Measurements from ENCODE around the gene KCNA10. TPM values are rescaled to one million over a fixed set of nuclear protein-coding genes. Genes with fewer than 3 reads are reported as not detected.

Gene KCNA10
- total and polyA plus RNA-seq, 10 of the 15 experiments (the other 5 are each of a cell fraction or from before 2014, with no cell fraction given) = not detected

- H3K4me1 ChIP-seq (ENCODE audit: control insufficient read depth, insufficient read depth, low read length) = no peaks in the 10 kb centered on the region
- BruUV-seq (replicated peaks) = no TSS peak
- ChIA-PET POLR2A (no interaction called here), SMC1A (ENCODE audit: uncharacterized antibody, unreplicated experiment) (interaction anchor here (1.0 to 2.0 kb wide), 4 partner anchors 29 to 258 kb away, joined by 3 to 8 read pairs (median 5); no protein-coding TSS in a partner anchor), RAD21 (ENCODE audit: unreplicated experiment) (interaction anchor here (0.7 to 2.2 kb wide), 5 partner anchors 89 to 260 kb away, joined by 3 to 7 read pairs (median 5); no protein-coding TSS in a partner anchor), CTCF (interaction anchor here (0.9 to 6.0 kb wide), 11 partner anchors 9 to 262 kb away, joined by 3 to 46 read pairs (median 4); no protein-coding TSS in a partner anchor)
- H4K20me1 ChIP-seq (ENCODE audit: control insufficient read depth, insufficient read depth) = no peaks in the 10 kb centered on the region
- H3K9me3 ChIP-seq (replicated peaks; ENCODE audit: control insufficient read depth, insufficient read depth, low read length) = no peaks in the 10 kb centered on the region
- peak overlapping the region; percentile 10; the same call in 1 of the 2 replicates for H3K4me2 ChIP-seq (ENCODE audit: control insufficient read depth, insufficient read depth)
- H2AFZ ChIP-seq (ENCODE audit: control insufficient read depth, low read depth, low read length) = peak overlapping the region; percentile 46
- ATAC-seq = peak; percentile 89
- DNase-seq (ENCODE audit: low read depth, low spot score) = no peak
- peaks cover 0 to 3% of the 10 kb centered on the region in 2 experiments; a peak in 3 of 4 replicates for H3K27me3 ChIP-seq (replicated peaks in 1 of 2; ENCODE audit: control insufficient read depth in 2 of 2, insufficient read depth in 2 of 2, low read length in 1 of 2)
- intact Hi-C loops (cut with micrococcal nuclease; ENCODE audit: unreplicated experiment) = loop anchor here (1.0 kb wide), 2 partner anchors 91 to 257 kb away; no protein-coding TSS in a partner anchor
- H3K27ac ChIP-seq (ENCODE audit: control insufficient read depth, insufficient read depth) = no peak overlapping the region
- no peaks in the 10 kb centered on the region for H3K79me2 ChIP-seq (ENCODE audit: control insufficient read depth, insufficient read depth, low read length)
- H3K36me3 ChIP-seq (ENCODE audit: control insufficient read depth in 2 of 2, insufficient read depth in 2 of 2, low read length in 1 of 2) = no peaks in the 10 kb centered on the region
- no peak overlapping the region for H3K9ac ChIP-seq (ENCODE audit: control insufficient read depth, insufficient read depth, low read length)
- FAIRE-seq = peak; percentile 79
- in situ Hi-C loops (cut with MboI) = no loop called here
- H3K4me3 ChIP-seq = no peak overlapping the region
- WGBS (ENCODE audit: insufficient coverage, insufficient replicate concordance, low lambda C conversion rate, missing lambda C conversion rate) = 30% methylated on average over 20 of the region's 20 CpGs
- TF ChIP-seq TBL1XR1 (IDR thresholded peaks at IDR 0.05; ENCODE audit: low read depth, low read length) (no peak), SREBF2 (IDR thresholded peaks at IDR 0.05; ENCODE audit: low read length) (no peak), ZNF384 (IDR thresholded peaks at IDR 0.05; ENCODE audit: borderline replicate concordance, low read depth, low read length) (no peak), ZSCAN29 (IDR thresholded peaks at IDR 0.05) (no peak), IKZF1 (conservative IDR thresholded peaks at IDR 0.05) (no peak), SP1 (IDR thresholded peaks at IDR 0.05; ENCODE audit: low read depth, low read length) (no peak), MYC (IDR thresholded peaks at IDR 0.05; ENCODE audit: insufficient read depth, insufficient read length, insufficient replicate concordance, low read length, severe bottlenecking) (no peak), BMI1 (IDR thresholded peaks at IDR 0.05; ENCODE audit: borderline replicate concordance) (peak; percentile 64), TAF1 (IDR thresholded peaks at IDR 0.05; ENCODE audit: borderline replicate concordance, low read depth, low read length) (no peak), CTCF (IDR thresholded peaks at IDR 0.05 in 2 of 3, conservative IDR thresholded peaks at IDR 0.05 in 1 of 3; ENCODE audit: control insufficient read depth in 2 of 3, extremely low read depth in 1 of 3, insufficient read depth in 1 of 3, low read depth in 3 of 3, low read length in 3 of 3) (peak; percentile 75 to 85 (median 76)), YY1 (IDR thresholded peaks at IDR 0.05; ENCODE audit: low read depth, low read length) (no peak), EP300 (IDR thresholded peaks at IDR 0.05; ENCODE audit: borderline replicate concordance in 1 of 2, control insufficient read depth in 1 of 2, low read depth in 2 of 2, low read length in 2 of 2) (no peak), ETV6 (conservative IDR thresholded peaks at IDR 0.05 in 1 of 2, IDR thresholded peaks at IDR 0.05 in 1 of 2; ENCODE audit: borderline replicate concordance in 1 of 2, low read depth in 1 of 2) (no peak), LARP7 (IDR thresholded peaks at IDR 0.05) (no peak), ATF7 (IDR thresholded peaks at IDR 0.05; ENCODE audit: low read depth) (no peak), CEBPB (IDR thresholded peaks at IDR 0.05; ENCODE audit: borderline replicate concordance in 1 of 2, low read depth in 2 of 2, low read length in 2 of 2) (no peak), SMC3 (IDR thresholded peaks at IDR 0.05; ENCODE audit: borderline replicate concordance, low read length) (peak; percentile 78; the same call in 1 of the 2 replicates)
Measured at GRCh38 chr1:110524311-110525248, 5.6 kb upstream of the KCNA10 start.
